ENCODE results near the gene EDAR. TPM values are rescaled to one million over a fixed set of nuclear protein-coding genes. Genes with fewer than 3 reads are reported as not detected.

The EDAR gene
- polyA plus RNA-seq, 1 donor (not counting 4 experiments of a cell fraction or from before 2014, with no cell fraction given) = 0.21 TPM

GRCh38 chr2:109006971-109007370, 18.0 kb upstream of the EDAR start:
- H4K20me1 ChIP-seq (ENCODE audit: control insufficient read depth, extremely low read depth, insufficient read depth, low read length) = no peaks in the 10 kb centered on the region
- H3K36me3 ChIP-seq (ENCODE audit: control insufficient read depth in 2 of 2, extremely low read depth in 1 of 2, insufficient read depth in 2 of 2, low read length in 2 of 2) = no peaks in the 10 kb centered on the region
- TF ChIP-seq CTCF (optimal IDR thresholded peaks at IDR 0.05 in 1 of 3, IDR thresholded peaks at IDR 0.05 in 1 of 3, conservative IDR thresholded peaks at IDR 0.05 in 1 of 3; ENCODE audit: extremely low read depth in 1 of 3, insufficient read depth in 2 of 3, low read length in 3 of 3) = no peak
- no peak for TF ChIP-seq EZH2 (IDR thresholded peaks at IDR 0.05; ENCODE audit: low read length)
- no peak overlapping the region for H3K4me2 ChIP-seq (ENCODE audit: control insufficient read depth, extremely low read depth, insufficient read depth, low read depth, low read length)
- H3K9me3 ChIP-seq (ENCODE audit: control insufficient read depth, low read depth, low read length) = no peaks in the 10 kb centered on the region
- H3K9ac ChIP-seq (ENCODE audit: control insufficient read depth, extremely low read depth, insufficient read depth, low read length) = no peak overlapping the region
- dilution Hi-C loops (cut with MboI; ENCODE audit: extremely low pct_ligation_motif_present, low sequenced_read_pairs) = no loop called here
- no peaks in the 10 kb centered on the region for H3K4me1 ChIP-seq (ENCODE audit: control insufficient read depth, extremely low read depth, insufficient read depth, low read length)
- H3K4me3 ChIP-seq (ENCODE audit: control insufficient read depth in 2 of 3, extremely low read depth in 1 of 3, insufficient read depth in 2 of 3, low read depth in 1 of 3, low read length in 3 of 3) = no peak overlapping the region
- FAIRE-seq (no peak), DNase-seq (ENCODE audit: low read depth, low spot score) (no peak)
- H3K9me1 ChIP-seq (ENCODE audit: control insufficient read depth, extremely low read depth, insufficient read depth, low read length) = no peaks in the 10 kb centered on the region
- H2AFZ ChIP-seq (ENCODE audit: control insufficient read depth, low read length) = no peak overlapping the region
- H3K79me2 ChIP-seq (ENCODE audit: control insufficient read depth, insufficient read depth, low read length) = no peaks in the 10 kb centered on the region
- H3K27ac ChIP-seq (ENCODE audit: control insufficient read depth, insufficient read depth, low read length) = no peak overlapping the region
- peaks cover 4% of the 10 kb centered on the region for H3K27me3 ChIP-seq (ENCODE audit: control insufficient read depth, extremely low read depth, insufficient read depth, low read length)

- Histone ChIP-seq H3K9me3 (ENCODE audit: control insufficient read depth, low read depth, low read length) (no peaks in the 10 kb centered on the region), H2AFZ (ENCODE audit: control insufficient read depth, low read length) (no peak overlapping the region), H3K9me1 (ENCODE audit: control insufficient read depth, extremely low read depth, insufficient read depth, low read length) (no peaks in the 10 kb centered on the region), H4K20me1 (ENCODE audit: control insufficient read depth, extremely low read depth, insufficient read depth, low read length) (no peaks in the 10 kb centered on the region), H3K36me3 (ENCODE audit: control insufficient read depth in 2 of 2, extremely low read depth in 1 of 2, insufficient read depth in 2 of 2, low read length in 2 of 2) (no peaks in the 10 kb centered on the region), H3K27me3 (ENCODE audit: control insufficient read depth, extremely low read depth, insufficient read depth, low read length) (peaks cover 4% of the 10 kb centered on the region), H3K4me1 (ENCODE audit: control insufficient read depth, extremely low read depth, insufficient read depth, low read length) (peaks cover 6% of the 10 kb centered on the region), H3K27ac (ENCODE audit: control insufficient read depth, insufficient read depth, low read length) (no peak overlapping the region), H3K9ac (ENCODE audit: control insufficient read depth, extremely low read depth, insufficient read depth, low read length) (no peak overlapping the region), H3K4me2 (ENCODE audit: control insufficient read depth, extremely low read depth, insufficient read depth, low read depth, low read length) (no peak overlapping the region), H3K79me2 (ENCODE audit: control insufficient read depth, insufficient read depth, low read length) (no peaks in the 10 kb centered on the region), H3K4me3 (ENCODE audit: control insufficient read depth in 2 of 3, extremely low read depth in 1 of 3, insufficient read depth in 2 of 3, low read depth in 1 of 3, low read length in 3 of 3) (no peak overlapping the region)
- DNase-seq (ENCODE audit: low read depth, low spot score) (no peak), FAIRE-seq (no peak)
- dilution Hi-C loops (cut with MboI; ENCODE audit: extremely low pct_ligation_motif_present, low sequenced_read_pairs) = no loop called here
- TF ChIP-seq CTCF (optimal IDR thresholded peaks at IDR 0.05 in 1 of 3, IDR thresholded peaks at IDR 0.05 in 1 of 3, conservative IDR thresholded peaks at IDR 0.05 in 1 of 3; ENCODE audit: extremely low read depth in 1 of 3, insufficient read depth in 2 of 3, low read length in 3 of 3) (no peak), EZH2 (IDR thresholded peaks at IDR 0.05; ENCODE audit: low read length) (no peak)
Measured at GRCh38 chr2:109005686-109006204, 16.7 kb upstream of the EDAR start.
